ENCODE data around the gene ZNF195. TPM values are rescaled to one million over a fixed set of nuclear protein-coding genes. Genes with fewer than 3 reads are reported as not detected.
A peak's percentile ranks its signal among the peaks of the same experiment; 100 is the strongest.
"Not testable (repeated sequence)": the region's sequence is repeated elsewhere in the genome, so short reads cannot be mapped to it uniquely, and the experiment has no call there.

The ZNF195 gene
- total RNA-seq, 1 experiment from 2014 or later, result 42.5 TPM

DNA sequence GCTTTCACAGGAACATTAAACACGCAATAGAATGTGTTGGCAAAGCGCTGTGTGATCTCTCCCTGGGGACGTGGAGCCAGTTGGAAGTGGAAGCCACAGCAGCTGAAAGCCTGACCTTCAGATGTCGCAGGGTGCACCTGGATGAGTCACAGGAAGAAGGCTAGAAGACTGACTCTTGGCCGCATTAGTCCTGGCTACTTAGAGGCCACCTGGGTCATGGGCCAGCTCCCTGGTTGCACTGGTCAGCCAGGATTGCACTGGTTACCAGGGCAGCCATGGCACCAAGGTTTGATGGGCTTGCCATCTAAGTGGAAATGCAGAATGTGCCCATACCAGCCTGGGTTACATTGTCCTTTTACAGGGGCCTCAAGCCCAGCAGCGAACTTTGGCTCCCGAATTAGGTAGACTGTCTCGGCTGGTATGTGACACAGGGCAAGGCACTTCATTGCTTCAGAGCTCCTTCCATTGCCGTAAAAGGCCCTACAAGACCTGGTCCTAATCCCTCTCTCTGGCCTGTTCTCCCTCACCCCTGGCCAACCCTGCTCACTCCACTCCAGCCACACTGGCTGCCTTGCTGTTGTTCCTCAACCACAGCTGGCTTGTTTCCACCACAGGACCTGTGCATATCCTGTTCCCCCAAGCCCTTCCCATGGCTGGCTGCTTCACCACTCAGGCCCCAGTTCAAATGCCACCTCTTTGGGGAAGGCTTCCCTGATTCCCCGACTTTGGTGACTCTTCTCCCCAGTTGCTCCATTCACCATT, 41.5 kb upstream of the ZNF195 start:
- POLR2A ChIA-PET; H3K27ac Mint-ChIP-seq (ENCODE audit: low read depth, unreplicated experiment): not testable (repeated sequence)
- CTCF ChIA-PET, result interaction anchor here (0.6 to 2.0 kb wide), 3 partner anchors 11 to 1781 kb away, joined by 3 to 8 read pairs (median 4); no protein-coding TSS in a partner anchor

DNA sequence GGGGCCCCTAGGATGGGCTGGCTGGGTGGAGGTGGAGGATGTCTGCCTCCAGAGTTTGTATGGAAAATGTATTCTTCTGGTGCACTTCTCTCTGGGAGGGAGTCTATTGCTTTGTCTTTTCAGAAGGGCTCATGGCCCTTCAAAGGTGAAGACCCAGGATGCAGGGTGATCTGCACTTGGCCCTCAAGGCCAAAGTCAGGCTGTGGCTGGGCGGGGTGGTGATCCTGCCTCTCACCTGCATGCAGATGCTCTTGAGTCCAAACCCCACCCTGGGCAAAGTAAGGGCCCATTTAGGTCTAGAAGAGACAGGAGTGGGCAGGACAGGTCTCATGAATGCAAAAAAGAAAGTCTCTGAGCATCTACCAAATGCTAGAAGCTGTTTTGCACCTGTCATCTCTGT, 40.5 kb upstream of the ZNF195 start:
- POLR2A ChIA-PET; intact Hi-C loops (cut with micrococcal nuclease); DNase-seq (ENCODE audit: unreplicated experiment); H3K27me3 Mint-ChIP-seq (ENCODE audit: insufficient read depth, unreplicated experiment); BruUV-seq (replicated peaks); H3K36me3 Mint-ChIP-seq (ENCODE audit: insufficient read depth, unreplicated experiment); H3K27ac Mint-ChIP-seq (ENCODE audit: low read depth, unreplicated experiment); H3K4me3 Mint-ChIP-seq (ENCODE audit: unreplicated experiment); H3K9me3 Mint-ChIP-seq (ENCODE audit: unreplicated experiment): not testable (repeated sequence)
- H3K4me1 Mint-ChIP-seq (ENCODE audit: insufficient read depth, unreplicated experiment), result peaks cover 10% of the 10 kb centered on the region
- CTCF ChIA-PET, result interaction anchor here (1.5 to 2.0 kb wide), 2 partner anchors 10 to 381 kb away, joined by 4 to 8 read pairs; no protein-coding TSS in a partner anchor

More for the DNA sequence above, 41.5 kb upstream of the ZNF195 start:
- H3K36me3 Mint-ChIP-seq (ENCODE audit: insufficient read depth, unreplicated experiment); BruUV-seq (replicated peaks); intact Hi-C loops (cut with micrococcal nuclease); H3K4me3 Mint-ChIP-seq (ENCODE audit: unreplicated experiment); H3K4me1 Mint-ChIP-seq (ENCODE audit: insufficient read depth, unreplicated experiment); H3K9me3 Mint-ChIP-seq (ENCODE audit: unreplicated experiment); DNase-seq (ENCODE audit: unreplicated experiment); H3K27me3 Mint-ChIP-seq (ENCODE audit: insufficient read depth, unreplicated experiment): not testable (repeated sequence)

DNA sequence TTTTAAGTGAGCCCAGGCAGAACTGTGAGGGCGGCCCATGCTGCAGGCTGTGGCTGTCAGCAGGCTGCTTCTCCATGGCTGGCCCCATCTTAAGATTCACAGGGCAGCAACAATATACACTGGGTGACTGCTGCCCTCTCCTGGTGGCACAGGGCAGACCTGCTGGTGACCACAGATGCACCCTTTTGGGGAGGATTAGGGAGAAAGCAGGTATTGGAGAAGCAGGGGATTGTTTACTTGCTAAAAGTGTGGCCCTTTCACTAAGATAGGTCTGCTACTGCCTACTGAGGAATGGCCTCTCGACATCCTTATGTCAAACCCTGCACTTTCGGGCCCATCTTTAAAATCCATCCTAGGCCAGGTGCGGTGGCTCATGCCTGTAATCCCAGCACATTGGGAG, 38.1 kb upstream of the ZNF195 start:
- DNase-seq (ENCODE audit: unreplicated experiment), result peak; percentile 55
- H3K4me1 Mint-ChIP-seq (ENCODE audit: insufficient read depth, unreplicated experiment), result peaks cover 10% of the 10 kb centered on the region
- intact Hi-C loops (cut with micrococcal nuclease); H3K27ac Mint-ChIP-seq (ENCODE audit: low read depth, unreplicated experiment); H3K9me3 Mint-ChIP-seq (ENCODE audit: unreplicated experiment); POLR2A ChIA-PET; H3K36me3 Mint-ChIP-seq (ENCODE audit: insufficient read depth, unreplicated experiment); H3K27me3 Mint-ChIP-seq (ENCODE audit: insufficient read depth, unreplicated experiment); BruUV-seq (replicated peaks); H3K4me3 Mint-ChIP-seq (ENCODE audit: unreplicated experiment): not testable (repeated sequence)
- CTCF ChIA-PET, result interaction anchor here (0.6 to 0.9 kb wide), 3 partner anchors 76 to 379 kb away, joined by 3 to 4 read pairs (median 3); no protein-coding TSS in a partner anchor
- TF ChIP-seq CTCF (IDR thresholded peaks at IDR 0.05; ENCODE audit: unreplicated experiment), result peak; percentile 31

DNA sequence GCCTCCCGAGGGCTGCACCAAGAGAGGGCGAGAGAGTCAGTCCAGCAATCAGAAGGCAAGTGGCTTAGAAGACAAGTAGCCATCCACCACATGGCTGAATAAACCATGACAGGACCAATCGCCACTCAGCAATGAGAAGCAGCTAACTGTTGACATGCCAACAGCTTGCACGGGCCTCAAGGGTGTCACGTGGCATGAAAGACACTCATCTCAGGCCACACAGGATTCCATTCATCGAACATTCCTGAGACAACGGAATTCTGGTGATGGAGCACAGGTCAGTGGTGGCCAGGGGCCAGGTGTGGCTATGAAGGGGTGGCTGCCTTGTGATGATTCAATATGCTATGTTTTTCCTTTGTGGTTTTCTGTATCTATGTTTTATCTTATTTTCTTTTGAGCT, 36.4 kb upstream of the ZNF195 start:
- H3K27me3 Mint-ChIP-seq (ENCODE audit: insufficient read depth, unreplicated experiment); H3K36me3 Mint-ChIP-seq (ENCODE audit: insufficient read depth, unreplicated experiment); H3K27ac Mint-ChIP-seq (ENCODE audit: low read depth, unreplicated experiment); DNase-seq (ENCODE audit: unreplicated experiment); BruUV-seq (replicated peaks); H3K4me1 Mint-ChIP-seq (ENCODE audit: insufficient read depth, unreplicated experiment); H3K9me3 Mint-ChIP-seq (ENCODE audit: unreplicated experiment); POLR2A ChIA-PET; intact Hi-C loops (cut with micrococcal nuclease); H3K4me3 Mint-ChIP-seq (ENCODE audit: unreplicated experiment): not testable (repeated sequence)
- CTCF ChIA-PET, result interaction anchor here (0.6 kb wide), 1 partner anchor 516 kb away, joined by 3 read pairs; no protein-coding TSS in a partner anchor

- H3K27ac Mint-ChIP-seq (ENCODE audit: low read depth, unreplicated experiment); H3K36me3 Mint-ChIP-seq (ENCODE audit: insufficient read depth, unreplicated experiment); DNase-seq (ENCODE audit: unreplicated experiment); BruUV-seq (replicated peaks); H3K9me3 Mint-ChIP-seq (ENCODE audit: unreplicated experiment); POLR2A ChIA-PET; H3K4me3 Mint-ChIP-seq (ENCODE audit: unreplicated experiment); intact Hi-C loops (cut with micrococcal nuclease): not testable (repeated sequence)
- CTCF ChIA-PET, result interaction anchor here (0.6 to 0.8 kb wide), 2 partner anchors 72 to 317 kb away, joined by 3 read pairs; no protein-coding TSS in a partner anchor
- peaks cover 10% of the 10 kb centered on the region for H3K4me1 Mint-ChIP-seq (ENCODE audit: insufficient read depth, unreplicated experiment)
- H3K27me3 Mint-ChIP-seq (ENCODE audit: insufficient read depth, unreplicated experiment), result peaks cover 10% of the 10 kb centered on the region
These were observed 34.7 kb upstream of the ZNF195 start for GRCh38 chr11:3413666-3414065.

DNA sequence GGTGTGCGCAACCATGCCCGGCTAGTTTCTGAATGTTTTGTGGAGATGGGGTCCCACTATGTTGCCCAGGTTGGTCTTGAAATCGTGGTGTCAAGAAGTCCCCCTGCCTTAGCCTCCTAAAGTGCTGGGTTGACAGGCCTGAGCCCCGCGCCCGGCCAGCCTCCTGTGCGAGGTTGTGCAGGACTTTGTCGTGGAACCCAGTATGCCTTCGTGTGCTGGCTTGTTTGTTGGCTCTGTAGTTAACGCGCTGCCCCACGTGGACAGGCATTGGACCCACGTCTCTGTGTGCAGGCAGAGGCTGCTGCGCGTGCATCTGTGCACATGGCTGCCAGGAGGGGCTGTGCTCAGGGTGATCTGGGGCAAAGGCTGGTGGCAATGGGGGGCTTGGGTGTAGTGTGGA, 33.9 kb upstream of the ZNF195 start:
- Mint-ChIP-seq H3K4me1 (ENCODE audit: insufficient read depth, unreplicated experiment) (peaks cover 17% of the 10 kb centered on the region), H3K27ac (ENCODE audit: low read depth, unreplicated experiment) (no peak overlapping the region), H3K36me3 (ENCODE audit: insufficient read depth, unreplicated experiment) (no peaks in the 10 kb centered on the region), H3K4me3 (ENCODE audit: unreplicated experiment) (no peak overlapping the region), H3K9me3 (ENCODE audit: unreplicated experiment) (no peaks in the 10 kb centered on the region), H3K27me3 (ENCODE audit: insufficient read depth, unreplicated experiment) (peaks cover 10% of the 10 kb centered on the region)
- no TSS peak for BruUV-seq (replicated peaks)
- TF ChIP-seq CTCF (IDR thresholded peaks at IDR 0.05; ENCODE audit: unreplicated experiment), result no peak
- ChIA-PET CTCF (no interaction called here), POLR2A (no interaction called here)
- intact Hi-C loops (cut with micrococcal nuclease), result no loop called here
- DNase-seq (ENCODE audit: unreplicated experiment), result no peak

All from MCF 10A (cell line).